ENCODE measurements around the gene IMMP2L. TPM values are rescaled to one million over a fixed set of nuclear protein-coding genes. Genes with fewer than 3 reads are reported as not detected.

The IMMP2L gene
- total RNA-seq, 1 donor, result 8.2 TPM

DNA sequence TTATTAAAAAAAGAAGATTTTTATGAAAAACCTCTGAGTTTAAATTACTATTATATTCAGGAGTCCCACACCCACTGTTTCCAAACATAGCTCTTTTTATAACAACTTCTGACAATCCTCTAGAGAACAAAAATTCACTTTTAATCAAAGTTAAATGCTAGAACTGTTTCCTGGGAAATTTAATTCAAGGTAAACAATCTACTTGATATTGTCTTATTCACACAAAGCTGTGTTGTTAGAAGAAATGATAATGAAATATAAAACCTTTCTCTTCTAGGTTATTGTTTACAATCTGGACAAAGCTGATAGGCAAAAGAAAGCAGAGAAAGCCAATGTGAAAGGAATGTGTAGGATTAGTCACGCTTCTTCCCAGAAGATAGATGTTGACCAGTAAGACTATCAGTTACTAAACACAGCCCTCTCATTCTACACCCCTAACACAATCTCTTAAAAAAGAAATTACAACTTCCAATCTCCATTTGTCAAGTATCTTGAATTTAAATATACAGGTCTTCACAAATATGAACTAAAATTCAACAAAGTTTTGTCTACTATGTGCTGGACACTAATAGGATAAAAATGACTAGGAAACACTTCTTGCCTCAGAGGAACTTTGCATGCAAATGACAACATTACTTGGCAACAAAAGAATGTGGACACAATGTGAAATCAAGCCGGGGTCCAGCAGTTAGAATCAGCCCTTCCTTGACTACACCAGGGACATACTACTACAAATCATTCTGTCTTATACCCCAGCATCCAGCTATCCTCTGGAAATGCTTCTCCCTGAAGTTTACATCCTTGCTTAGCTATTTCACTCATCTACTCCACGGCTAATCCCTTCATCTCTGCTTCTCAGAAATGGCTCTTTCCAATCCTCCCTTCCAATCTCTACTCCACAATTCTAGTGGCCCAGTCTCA is 123.7 kb downstream of the IMMP2L start:
- no peak overlapping the region for H3K4me3 ChIP-seq (ENCODE audit: low read depth, low read length)
- peak; percentile 40 for DNase-seq (ENCODE audit: low read depth)
- TF ChIP-seq CTCF (IDR thresholded peaks at IDR 0.05; ENCODE audit: insufficient read depth, low read depth, low read length), result no peak

GRCh38 chr7:111437736-111438135 is 124.6 kb downstream of the IMMP2L start:
- DNase-seq (ENCODE audit: low read depth), result no peak
- no peak overlapping the region for H3K4me3 ChIP-seq (ENCODE audit: low read depth, low read length)

DNA sequence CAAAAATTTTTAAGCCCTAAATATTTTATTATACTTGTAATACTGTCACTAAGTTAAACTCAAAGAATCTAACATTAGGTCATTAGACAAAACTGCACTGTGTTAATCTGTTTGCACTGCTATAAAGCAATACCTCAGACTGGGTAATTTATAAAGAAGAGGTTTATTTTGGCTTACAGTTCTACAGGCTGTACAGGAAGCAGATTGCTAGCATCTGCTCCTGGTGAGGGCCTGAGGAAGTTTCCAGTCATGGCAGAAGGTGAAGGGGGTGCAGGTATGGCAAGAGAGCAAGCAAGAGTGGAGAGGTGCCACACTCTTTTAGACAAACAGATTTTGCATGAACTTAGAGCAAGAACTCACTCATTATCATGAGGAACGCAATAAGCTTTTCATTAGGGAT is 125.7 kb downstream of the IMMP2L start:
- DNase-seq (ENCODE audit: low read depth), result no peak
- TF ChIP-seq CTCF (IDR thresholded peaks at IDR 0.05; ENCODE audit: insufficient read depth, low read depth, low read length), result no peak
- H3K4me3 ChIP-seq (ENCODE audit: low read depth, low read length), result no peak overlapping the region

More at GRCh38 chr7:111437736-111438135, 124.6 kb downstream of the IMMP2L start:
- no peak for TF ChIP-seq CTCF (IDR thresholded peaks at IDR 0.05; ENCODE audit: insufficient read depth, low read depth, low read length)

DNA sequence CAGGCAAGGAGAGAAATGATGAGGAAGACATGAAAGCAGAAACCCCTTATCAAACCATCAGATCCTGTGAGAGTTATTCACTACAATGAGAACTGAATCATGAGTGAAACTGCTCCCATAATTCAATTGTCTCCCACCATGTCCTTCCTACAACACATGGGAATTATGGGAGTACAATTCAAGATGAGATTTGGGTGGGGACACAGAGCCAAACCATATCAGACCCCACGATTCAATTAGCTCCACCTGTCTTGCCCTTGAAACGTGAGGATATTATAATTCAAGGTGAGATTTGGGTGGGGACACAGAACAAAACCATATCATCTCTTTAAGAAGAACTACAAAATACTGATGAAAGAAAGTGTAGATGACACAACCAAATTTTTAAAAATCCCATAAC is 128.9 kb downstream of the IMMP2L start:
- H3K4me3 ChIP-seq (ENCODE audit: low read depth, low read length), result no peak overlapping the region
- DNase-seq (ENCODE audit: low read depth), result no peak
- TF ChIP-seq CTCF (IDR thresholded peaks at IDR 0.05; ENCODE audit: insufficient read depth, low read depth, low read length), result no peak

- no peak overlapping the region for H3K4me3 ChIP-seq (ENCODE audit: low read depth, low read length)
- peak; percentile 6 for DNase-seq (ENCODE audit: low read depth)
- no peak for TF ChIP-seq CTCF (IDR thresholded peaks at IDR 0.05; ENCODE audit: insufficient read depth, low read depth, low read length)
These were observed 132.5 kb downstream of the IMMP2L start for GRCh38 chr7:111429781-111430180.

DNA sequence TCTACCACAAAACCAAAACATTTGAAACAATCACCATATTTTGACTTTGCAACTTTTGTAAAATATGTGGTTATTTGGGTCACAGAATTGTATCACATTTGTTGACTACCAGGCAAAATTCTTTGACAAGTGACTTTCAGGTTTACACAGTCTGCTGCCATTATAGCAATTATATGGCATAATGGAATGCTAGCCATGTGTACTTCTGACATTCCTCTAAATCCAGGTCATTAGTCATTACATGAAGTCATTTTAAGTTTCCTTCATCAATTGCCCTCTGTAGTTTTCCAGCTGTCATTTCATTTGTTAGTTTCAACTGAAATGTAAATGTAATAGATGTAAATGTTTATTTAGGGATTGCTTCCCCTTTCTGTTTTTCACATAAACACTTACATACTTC is 137.5 kb downstream of the IMMP2L start:
- TF ChIP-seq CTCF (IDR thresholded peaks at IDR 0.05; ENCODE audit: insufficient read depth, low read depth, low read length), result no peak
- peak; percentile 5 for DNase-seq (ENCODE audit: low read depth)
- H3K4me3 ChIP-seq (ENCODE audit: low read depth, low read length), result no peak overlapping the region

Measured in fibroblast of villous mesenchyme (primary cell).